ENCODE measurements around the gene ARIH2. TPM values are rescaled to one million over a fixed set of nuclear protein-coding genes. Genes with fewer than 3 reads are reported as not detected.

Gene ARIH2
- 114 and 122 TPM in 2 replicates for total RNA-seq (2021)
- long read RNA-seq, full-length matches to known transcripts = 491 of 822 reads
- long read RNA-seq, partial matches to known transcripts = 76 of 822 reads
- long read RNA-seq, other reads (novel, unspliced or antisense) = 255 of 822 reads

GRCh38 chr3:48918388-48919214 is at the start of gene ARIH2:
ARIH2 (plus strand) TSS chr3:48918842; CDS start chr3:48927559, 8,717 bp downstream.
- Histone ChIP-seq H3K27me3 (ENCODE audit: insufficient read depth, low read length) (no peaks in the 10 kb centered on the region), H3K4me2 (ENCODE audit: insufficient read depth, insufficient read length, low read length) (peak within 1 kb of the TSS; percentile 100)

More at GRCh38 chr3:48918388-48919214, at the start of gene ARIH2:
- no peak within 1 kb of the TSS for H4K8ac ChIP-seq (replicated peaks; ENCODE audit: insufficient read length, low read depth, low read length)
- Mint-ChIP-seq H3K9me3 (no peaks in the 10 kb centered on the region), H3K27ac (peak within 1 kb of the TSS; percentile 97 to 99 (median 99)), H3K4me3 (peak within 1 kb of the TSS; percentile 93 to 96), H3K27me3 (ENCODE audit: low read depth) (no peaks in the 10 kb centered on the region), H3K4me1 (peaks cover 7 to 10% of the 10 kb centered on the region in 2 experiments), H3K36me3 (ENCODE audit: insufficient read depth in 1 of 3, low read depth in 3 of 3) (peaks cover 3 to 13% (median 8%) of the 10 kb centered on the region in 3 experiments; a peak in 5 of 7 replicates)
- no CpG with 5 or more reads among the region's 97 CpGs for WGBS (ENCODE audit: extremely low coverage, insufficient read length, low lambda C conversion rate)
- H3K4me1 ChIP-seq (ENCODE audit: insufficient read depth, low read length) = no peaks in the 10 kb centered on the region; the same call in 1 of the 2 replicates
- peaks cover 12% of the 10 kb centered on the region; the same call in 1 of the 2 replicates for H3K79me2 ChIP-seq (ENCODE audit: insufficient read depth, low read length)
- H3K56ac ChIP-seq (ENCODE audit: insufficient read length, low read depth, low read length) = no peak within 1 kb of the TSS
- peak within 1 kb of the TSS; percentile 24 for H3K27ac ChIP-seq (ENCODE audit: insufficient read length, low read depth, low read length)
- DNase-seq = peak; percentile 93
- peak within 1 kb of the TSS; percentile 83 for H3K9ac ChIP-seq (ENCODE audit: extremely low read depth, insufficient read length, low read length)
- H2BK120ac ChIP-seq (ENCODE audit: low read depth, low read length, poor library complexity, severe bottlenecking) = no peak within 1 kb of the TSS
- H2BK15ac ChIP-seq (ENCODE audit: low read depth, low read length) = no peak within 1 kb of the TSS
- TF ChIP-seq CTCF (conservative IDR thresholded peaks at IDR 0.05) = no peak; the same call in 2 of the 3 replicates
- no peak within 1 kb of the TSS for H4K91ac ChIP-seq (ENCODE audit: insufficient read length, low read depth, low read length)
- H2BK20ac ChIP-seq (ENCODE audit: low read depth, low read length, poor library complexity, severe bottlenecking) = no peak within 1 kb of the TSS
- H3K18ac ChIP-seq (ENCODE audit: insufficient read length, low read depth, low read length) = peak within 1 kb of the TSS; percentile 44
- peaks cover 8% of the 10 kb centered on the region for H3K79me1 ChIP-seq (ENCODE audit: insufficient read depth, low read depth, low read length, poor library complexity, severe bottlenecking)
- H4K20me1 ChIP-seq (ENCODE audit: control insufficient read depth, insufficient read depth, insufficient read length) = no peaks in the 10 kb centered on the region
- no peak within 1 kb of the TSS for H3T11ph ChIP-seq (ENCODE audit: low read length)
- no peak within 1 kb of the TSS for H2BK12ac ChIP-seq (ENCODE audit: insufficient read length, low read depth, low read length)
- peak within 1 kb of the TSS; percentile 41 for H4K5ac ChIP-seq (ENCODE audit: insufficient read length, low read depth, low read length)
- H3K4ac ChIP-seq (ENCODE audit: low read depth, low read length) = no peak within 1 kb of the TSS
- H3K14ac ChIP-seq (ENCODE audit: insufficient read depth, low read length) = peak within 1 kb of the TSS; percentile 75; the same call in 1 of the 2 replicates
- peaks cover 12% of the 10 kb centered on the region for H3K23me2 ChIP-seq (ENCODE audit: insufficient read length, low read depth, low read length, poor library complexity, severe bottlenecking)
- H2BK5ac ChIP-seq (ENCODE audit: insufficient read length, low read length) = no peak within 1 kb of the TSS
- no peak within 1 kb of the TSS for H2AFZ ChIP-seq (ENCODE audit: low read length)
- no peak within 1 kb of the TSS for H2AK5ac ChIP-seq (ENCODE audit: insufficient read length, low read length)
- H3K23ac ChIP-seq (ENCODE audit: insufficient read length, low read depth, low read length) = peak within 1 kb of the TSS; percentile 69
- H3K9me3 ChIP-seq (ENCODE audit: control insufficient read depth, low read depth, low read length) = no peaks in the 10 kb centered on the region
